Measurements from ENCODE around the gene MGAT5B. TPM values are rescaled to one million over a fixed set of nuclear protein-coding genes. Genes with fewer than 3 reads are reported as not detected.

The MGAT5B gene
- total and polyA plus RNA-seq, 9 of the 15 experiments (the other 6 are each of a cell fraction or from before 2014, with no cell fraction given) = 0.09 to 0.43 (median 0.18) TPM; not detected in 4

DNA sequence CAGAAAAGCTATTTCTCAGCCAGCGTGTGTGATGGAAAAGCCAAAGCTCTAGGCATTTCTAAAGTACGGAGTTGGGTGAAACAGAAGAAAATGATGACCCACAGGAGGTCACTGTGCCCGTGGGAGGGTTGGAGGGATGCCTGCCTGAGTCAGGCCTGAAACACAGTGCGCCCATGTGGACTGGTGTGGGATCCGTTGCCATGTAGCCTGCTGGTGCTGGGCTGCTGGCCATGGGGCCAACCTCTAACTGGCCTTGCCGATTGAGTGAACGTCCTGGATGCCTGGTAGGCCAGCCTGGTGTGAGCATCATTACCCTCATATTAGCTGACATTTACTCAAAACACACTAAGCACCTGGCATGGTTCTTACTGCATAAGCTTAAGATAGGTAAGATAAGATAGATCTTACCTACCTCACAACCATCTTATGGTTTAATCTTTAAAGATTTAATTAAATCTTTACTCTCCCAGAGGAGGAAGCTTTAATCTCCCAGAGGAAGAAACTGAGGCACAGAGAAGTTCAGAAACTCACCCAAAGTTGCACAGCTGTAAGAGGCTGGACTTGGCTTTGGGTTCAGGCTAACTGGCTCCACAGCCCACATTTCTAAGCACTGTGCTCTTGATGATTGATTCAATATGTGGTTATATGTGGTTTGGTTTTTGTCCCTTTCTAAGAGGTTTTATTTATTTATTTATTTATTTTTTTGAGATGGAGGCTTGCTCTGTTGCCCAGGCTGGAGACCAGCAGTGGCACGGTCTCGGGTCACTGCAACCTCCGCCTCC, 15.7 kb downstream of the MGAT5B start:
- Histone ChIP-seq H3K27ac (ENCODE audit: extremely low read depth, low read depth, low read length) (no peak overlapping the region), H3K9me3 (replicated peaks; ENCODE audit: control insufficient read depth, insufficient read depth, low read depth, low read length) (no peaks in the 10 kb centered on the region), H3K4me3 (no peak overlapping the region), H3K27me3 (ENCODE audit: control insufficient read depth in 2 of 2, insufficient read depth in 2 of 2, low read length in 2 of 2) (peaks cover 30 to 81% of the 10 kb centered on the region in 2 experiments), H3K79me2 (ENCODE audit: control insufficient read depth, insufficient read depth, low read length) (no peaks in the 10 kb centered on the region), H3K36me3 (ENCODE audit: control insufficient read depth, insufficient read depth, low read length) (no peaks in the 10 kb centered on the region), H2AFZ (ENCODE audit: low read depth, low read length) (no peak overlapping the region), H3K9ac (ENCODE audit: insufficient read depth in 1 of 2, low read depth in 2 of 2, low read length in 2 of 2) (no peak overlapping the region), H4K20me1 (replicated peaks; ENCODE audit: control insufficient read depth, insufficient read depth, low read length) (peaks cover 8% of the 10 kb centered on the region; the same call in 1 of the 2 replicates), H3K9me1 (ENCODE audit: control insufficient read depth, insufficient read depth, low read length) (peaks cover 3% of the 10 kb centered on the region), H3K4me1 (replicated peaks in 1 of 2; ENCODE audit: control insufficient read depth in 2 of 2, insufficient read depth in 2 of 2, low read length in 2 of 2) (peaks cover 0 to 11% of the 10 kb centered on the region in 2 experiments; a peak in 1 of 5 replicates), H3K4me2 (ENCODE audit: insufficient read depth, low read length) (no peak overlapping the region)
- POLR2A ChIA-PET = interaction anchor here (0.6 to 0.7 kb wide), 2 partner anchors 11 to 186 kb away, joined by 3 read pairs; no protein-coding TSS in a partner anchor
- ATAC-seq (no peak), DNase-seq (ENCODE audit: extremely low read depth in 1 of 4, low spot score in 3 of 4) (no peak), FAIRE-seq (no peak)
- intact Hi-C loops (cut with micrococcal nuclease) = no loop called here
- WGBS (ENCODE audit: insufficient coverage, low coverage, missing lambda C conversion rate) = 2% methylated on average over 10 of the region's 10 CpGs
- CTCF ChIA-PET (ENCODE audit: low intra/inter-chr PET ratio) = no interaction called here
- TF ChIP-seq ZFP36 (IDR thresholded peaks at IDR 0.05; ENCODE audit: low read depth, low read length, partially characterized antibody) (peak; percentile 13), SMARCB1 (IDR thresholded peaks at IDR 0.05; ENCODE audit: insufficient read length, low read depth) (no peak)
- BruUV-seq (replicated peaks) = no TSS peak
- in situ Hi-C loops (cut with MboI) = no loop called here
